ENCODE results near the gene LRPPRC. TPM values are rescaled to one million over a fixed set of nuclear protein-coding genes. Genes with fewer than 3 reads are reported as not detected.

LRPPRC gene
- total RNA-seq, 2 experiments from 2014 or later: 62.0 to 62.1 TPM

DNA sequence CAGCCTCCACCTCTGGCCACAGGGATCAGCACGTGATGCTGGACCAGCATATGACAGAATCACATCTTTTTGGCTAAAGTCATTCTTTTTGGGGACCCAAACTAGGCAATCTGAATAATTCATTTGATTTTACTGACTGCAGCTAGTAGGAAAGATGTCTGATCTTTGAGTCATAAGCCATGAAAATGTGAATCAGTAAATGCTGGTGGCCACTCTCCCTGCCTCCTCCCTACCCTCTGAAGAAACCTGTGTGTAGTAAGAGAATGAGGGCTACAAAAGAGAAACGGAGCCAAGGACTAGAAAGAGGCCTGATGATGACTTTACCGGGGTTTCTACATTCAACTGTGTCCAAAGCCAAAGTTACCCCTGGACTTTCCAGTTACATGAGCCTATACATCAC, 10.1 kb upstream of the LRPPRC start:
- POLR2A ChIA-PET: no interaction called here
- no peak overlapping the region for H3K4me3 Mint-ChIP-seq

DNA sequence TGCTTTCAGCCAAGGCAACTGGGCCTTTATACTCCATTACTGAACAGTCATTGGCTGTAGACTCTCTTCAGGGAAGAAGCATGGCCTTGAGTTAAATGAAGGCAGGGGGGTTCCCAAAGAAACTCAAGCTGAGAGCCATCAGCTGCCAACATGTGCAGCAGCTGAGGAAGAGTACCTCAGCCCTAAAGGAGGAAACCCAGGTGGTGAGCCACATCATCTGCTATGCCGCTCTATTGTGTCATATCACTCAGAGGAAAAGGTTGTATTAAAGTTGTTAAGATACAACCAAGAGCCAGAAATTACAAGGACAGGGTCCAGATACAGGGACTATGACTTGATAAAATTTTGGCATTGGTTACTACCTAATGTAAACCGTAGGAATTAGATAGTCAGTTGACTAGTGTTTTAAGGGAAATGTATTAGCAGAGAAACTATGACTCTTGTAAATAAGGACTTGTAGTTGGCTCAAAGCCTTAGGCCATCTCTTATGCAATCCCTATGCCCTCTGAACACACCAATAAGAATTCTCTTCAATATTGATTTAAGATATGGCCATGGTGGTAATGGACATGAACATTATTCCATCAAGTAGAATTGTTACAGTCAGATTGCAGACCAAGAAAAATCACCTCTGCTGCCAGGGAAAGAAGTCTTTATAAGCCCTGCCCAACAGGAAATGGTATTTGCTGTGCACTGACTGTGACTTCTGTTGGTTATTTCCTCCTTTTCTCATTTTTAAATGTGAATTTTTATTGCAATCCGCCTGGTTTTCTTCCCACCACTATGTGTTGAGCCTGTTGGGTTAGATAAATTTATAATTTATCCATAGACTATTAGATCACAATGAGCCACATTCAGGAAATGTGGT, 9.2 kb upstream of the LRPPRC start:
- H3K4me1 Mint-ChIP-seq: peaks cover 10% of the 10 kb centered on the region
- no peak overlapping the region for H3K4me3 Mint-ChIP-seq
- no peak for DNase-seq
- POLR2A ChIA-PET: no interaction called here
- H3K9me3 Mint-ChIP-seq: no peaks in the 10 kb centered on the region
- CTCF ChIA-PET: no interaction called here
- H3K27me3 Mint-ChIP-seq: peaks cover 17% of the 10 kb centered on the region
- H3K36me3 Mint-ChIP-seq (ENCODE audit: low read depth): no peaks in the 10 kb centered on the region
- H3K27ac Mint-ChIP-seq: no peak overlapping the region

More for the DNA sequence above, 10.1 kb upstream of the LRPPRC start:
- CTCF ChIA-PET: no interaction called here
- Mint-ChIP-seq H3K27me3 (peaks cover 18% of the 10 kb centered on the region), H3K36me3 (ENCODE audit: low read depth) (no peaks in the 10 kb centered on the region), H3K27ac (no peak overlapping the region), H3K4me1 (peaks cover 10% of the 10 kb centered on the region), H3K9me3 (no peaks in the 10 kb centered on the region)
- no peak for DNase-seq

GRCh38 chr2:44001716-44002115, 5.9 kb upstream of the LRPPRC start:
- H3K36me3 Mint-ChIP-seq (ENCODE audit: low read depth): no peaks in the 10 kb centered on the region
- DNase-seq: no peak
- ChIA-PET CTCF (interaction anchor here (1.1 kb wide), 1 partner anchor 7 kb away, joined by 3 read pairs; no protein-coding TSS in a partner anchor), POLR2A (interaction anchor here (1.1 kb wide), 1 partner anchor 69 kb away, joined by 4 read pairs; no protein-coding TSS in a partner anchor)
- no peak overlapping the region for H3K27ac Mint-ChIP-seq
- H3K9me3 Mint-ChIP-seq: no peaks in the 10 kb centered on the region
- H3K4me3 Mint-ChIP-seq: no peak overlapping the region
- peaks cover 7% of the 10 kb centered on the region for H3K27me3 Mint-ChIP-seq
- peaks cover 15% of the 10 kb centered on the region for H3K4me1 Mint-ChIP-seq

DNA sequence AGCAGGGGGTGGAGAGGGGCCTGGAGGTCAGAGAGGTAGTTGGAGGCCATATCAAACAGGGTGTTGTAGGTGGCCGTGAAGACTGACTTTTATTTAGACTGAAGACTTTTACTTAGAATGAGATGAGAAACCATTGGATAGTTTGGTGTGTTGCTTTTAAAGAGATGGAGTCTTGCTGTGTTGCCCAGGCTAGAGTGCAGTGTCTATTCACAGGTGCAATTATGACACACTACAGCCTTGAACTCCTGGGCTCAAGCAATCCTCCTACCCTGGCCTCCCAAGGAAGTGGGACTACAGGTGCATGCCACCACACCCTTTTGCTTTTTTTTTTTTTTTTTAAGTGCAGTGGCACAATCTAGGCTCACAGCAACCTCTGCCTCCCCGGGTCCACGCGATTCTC, 2.5 kb upstream of the LRPPRC start:
- no peaks in the 10 kb centered on the region for H3K9me3 Mint-ChIP-seq
- ChIA-PET POLR2A (no interaction called here), CTCF (no interaction called here)
- no peak overlapping the region for H3K4me3 Mint-ChIP-seq
- no peak for DNase-seq
- peaks cover 13% of the 10 kb centered on the region for H3K36me3 Mint-ChIP-seq (ENCODE audit: low read depth)
- peaks cover 5% of the 10 kb centered on the region for H3K27me3 Mint-ChIP-seq
- H3K4me1 Mint-ChIP-seq: peaks cover 30% of the 10 kb centered on the region
- H3K27ac Mint-ChIP-seq: no peak overlapping the region

- Mint-ChIP-seq H3K27ac (peak overlapping the region; percentile 0), H3K27me3 (no peaks in the 10 kb centered on the region), H3K4me3 (peak overlapping the region; percentile 93), H3K9me3 (no peaks in the 10 kb centered on the region), H3K4me1 (peaks cover 58% of the 10 kb centered on the region), H3K36me3 (ENCODE audit: low read depth) (peaks cover 49% of the 10 kb centered on the region)
- ChIA-PET CTCF (no interaction called here), POLR2A (interaction anchor here (1.1 kb wide), 1 partner anchor 178 kb away, joined by 3 read pairs; no protein-coding TSS in a partner anchor)
- DNase-seq: no peak
Observed at GRCh38 chr2:43993437-43993836, 2.4 kb downstream of the LRPPRC start.

DNA sequence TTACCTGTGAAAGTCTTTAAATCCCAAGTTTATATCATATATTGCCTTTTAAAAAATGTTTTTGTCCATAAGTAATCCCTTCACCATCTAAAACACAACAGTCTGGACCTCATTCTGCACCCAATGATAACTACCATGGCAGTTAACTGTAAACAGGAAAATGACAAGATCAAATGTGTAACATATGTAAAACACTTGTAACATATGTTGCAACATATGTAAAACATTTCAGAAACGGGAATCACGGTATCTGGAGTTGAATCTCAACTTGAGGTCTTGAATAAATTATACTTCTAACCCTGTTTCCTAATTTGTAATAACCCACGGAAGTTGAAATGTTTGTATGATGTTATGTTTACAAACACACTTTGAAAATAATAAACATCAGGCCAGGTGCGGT, 6.2 kb downstream of the LRPPRC start:
- CTCF ChIA-PET: no interaction called here
- Mint-ChIP-seq H3K4me3 (no peak overlapping the region), H3K4me1 (peaks cover 46% of the 10 kb centered on the region), H3K27ac (no peak overlapping the region), H3K36me3 (ENCODE audit: low read depth) (peaks cover 63% of the 10 kb centered on the region), H3K27me3 (no peaks in the 10 kb centered on the region), H3K9me3 (no peaks in the 10 kb centered on the region)
- no peak for DNase-seq
- POLR2A ChIA-PET: no interaction called here

DNA sequence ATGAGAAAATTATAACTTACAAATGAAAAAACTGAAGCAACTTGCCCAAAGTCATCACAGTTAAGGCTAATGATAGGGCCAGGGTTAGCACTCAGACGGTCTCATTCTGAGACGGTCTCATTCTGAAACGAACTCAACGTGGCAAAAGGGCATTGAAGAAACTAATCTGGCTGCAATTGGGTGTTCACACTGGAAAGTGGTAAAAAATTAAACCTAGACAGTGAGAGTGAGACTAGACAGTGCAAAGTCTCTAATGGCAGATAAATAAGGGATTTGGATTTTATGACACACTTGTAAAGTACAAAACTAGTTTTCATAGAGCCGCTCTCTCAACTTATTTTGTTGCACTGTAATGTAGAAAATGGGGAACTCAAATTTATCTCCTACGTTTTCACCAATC, 9.2 kb downstream of the LRPPRC start:
- Mint-ChIP-seq H3K4me3 (no peak overlapping the region), H3K36me3 (ENCODE audit: low read depth) (peaks cover 41% of the 10 kb centered on the region), H3K27ac (no peak overlapping the region), H3K9me3 (no peaks in the 10 kb centered on the region), H3K4me1 (peaks cover 17% of the 10 kb centered on the region), H3K27me3 (no peaks in the 10 kb centered on the region)
- POLR2A ChIA-PET: no interaction called here
- no peak for DNase-seq
- CTCF ChIA-PET: no interaction called here

DNA sequence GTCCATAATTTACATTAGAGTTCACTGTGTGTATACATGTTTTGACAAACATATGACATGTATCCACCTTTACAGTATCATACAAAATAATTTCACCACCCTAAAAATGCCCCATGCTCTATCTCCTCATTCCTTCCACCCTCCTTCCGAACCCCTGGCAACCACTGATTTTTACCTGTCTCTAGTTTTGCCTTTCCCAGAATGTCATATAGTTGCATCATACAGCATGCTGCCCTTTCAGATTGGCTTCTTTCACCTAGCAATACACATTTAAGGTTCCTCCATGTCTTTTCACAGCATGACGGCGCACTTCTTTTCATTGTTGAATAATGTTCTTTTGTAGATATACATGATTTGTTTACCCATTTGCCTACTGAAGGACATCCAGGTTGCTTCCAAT, 10.4 kb downstream of the LRPPRC start:
- no peak overlapping the region for H3K27ac Mint-ChIP-seq
- no peak for DNase-seq
- H3K4me3 Mint-ChIP-seq: no peak overlapping the region
- CTCF ChIA-PET: no interaction called here
- POLR2A ChIA-PET: interaction anchor here (0.9 to 1.3 kb wide), 2 partner anchors 10 to 48 kb away, joined by 3 to 4 read pairs; no protein-coding TSS in a partner anchor
- peaks cover 19% of the 10 kb centered on the region for H3K4me1 Mint-ChIP-seq
- H3K9me3 Mint-ChIP-seq: no peaks in the 10 kb centered on the region
- no peaks in the 10 kb centered on the region for H3K27me3 Mint-ChIP-seq
- peaks cover 42% of the 10 kb centered on the region for H3K36me3 Mint-ChIP-seq (ENCODE audit: low read depth)

DNA sequence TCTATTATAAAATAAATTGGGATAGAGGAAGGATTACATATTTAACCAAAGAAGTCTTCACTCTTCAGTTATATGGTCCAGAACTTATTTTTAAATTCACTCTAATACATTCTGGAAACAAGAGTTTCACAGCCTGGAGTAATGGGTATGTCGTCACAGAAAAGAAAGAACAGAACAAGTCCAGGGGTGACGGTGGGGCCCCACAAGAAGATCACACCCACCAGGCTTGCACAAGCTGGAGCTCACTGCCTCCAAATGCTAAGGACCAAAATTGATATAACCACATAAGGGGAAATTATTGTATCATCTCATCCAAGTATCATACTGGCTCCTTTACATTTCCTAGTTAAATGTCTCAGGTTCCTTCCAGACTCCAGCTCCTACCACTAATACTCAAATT, 11.3 kb downstream of the LRPPRC start:
- H3K9me3 Mint-ChIP-seq: no peaks in the 10 kb centered on the region
- POLR2A ChIA-PET: interaction anchor here (0.6 kb wide), 1 partner anchor 342 kb away, joined by 3 read pairs; no protein-coding TSS in a partner anchor
- CTCF ChIA-PET: interaction anchor here (0.7 kb wide), 1 partner anchor 742 kb away, joined by 3 read pairs; no protein-coding TSS in a partner anchor
- H3K27me3 Mint-ChIP-seq: no peaks in the 10 kb centered on the region
- no peak overlapping the region for H3K4me3 Mint-ChIP-seq
- peaks cover 16% of the 10 kb centered on the region for H3K4me1 Mint-ChIP-seq
- no peak overlapping the region for H3K27ac Mint-ChIP-seq
- DNase-seq: no peak
- H3K36me3 Mint-ChIP-seq (ENCODE audit: low read depth): peaks cover 42% of the 10 kb centered on the region

GRCh38 chr2:43980902-43981301, 14.9 kb downstream of the LRPPRC start:
- no peak for DNase-seq
- Mint-ChIP-seq H3K4me1 (peaks cover 11% of the 10 kb centered on the region), H3K9me3 (no peaks in the 10 kb centered on the region), H3K27ac (no peak overlapping the region), H3K36me3 (ENCODE audit: low read depth) (peaks cover 32% of the 10 kb centered on the region), H3K27me3 (no peaks in the 10 kb centered on the region), H3K4me3 (no peak overlapping the region)
- CTCF ChIA-PET: interaction anchor here (0.7 kb wide), 2 partner anchors 25 to 63 kb away, joined by 3 to 4 read pairs; no protein-coding TSS in a partner anchor
- POLR2A ChIA-PET: no interaction called here

DNA sequence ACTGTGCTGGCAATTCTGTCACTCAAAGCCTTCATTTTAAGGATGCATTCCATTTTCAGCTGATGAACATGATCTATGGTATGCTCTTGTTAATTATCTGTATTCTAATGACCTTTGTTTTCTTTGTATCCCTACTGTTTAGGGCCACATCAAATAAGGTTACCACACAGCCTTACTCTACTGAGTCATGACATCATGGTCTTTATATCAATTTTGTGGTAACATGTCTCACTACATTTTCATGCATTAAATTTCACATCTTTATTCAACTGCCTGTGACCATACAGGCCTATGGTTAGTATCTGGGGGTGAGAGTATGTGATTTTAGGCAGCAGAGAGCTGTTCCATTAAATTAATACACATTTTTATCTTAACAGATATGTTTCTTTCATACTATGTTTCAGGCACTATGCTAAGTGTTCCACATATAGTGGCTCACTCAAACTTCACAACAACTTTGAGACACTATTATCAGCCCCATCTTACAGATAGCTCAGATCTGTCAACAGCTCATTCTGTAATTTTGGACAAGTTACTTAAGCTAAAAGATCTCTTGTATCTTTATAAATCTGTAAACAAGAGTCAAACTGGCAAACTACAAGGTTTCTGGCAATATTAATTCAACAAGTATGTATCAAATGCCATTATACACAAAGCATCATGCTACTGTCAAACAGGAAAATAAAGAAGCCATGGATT, 18.0 kb downstream of the LRPPRC start:
- H3K36me3 Mint-ChIP-seq (ENCODE audit: low read depth): peaks cover 45% of the 10 kb centered on the region
- ChIA-PET POLR2A (interaction anchor here (1.4 to 1.8 kb wide), 2 partner anchors 8 to 17 kb away, joined by 4 to 7 read pairs; partner anchors contain the start of gene LRPPRC), CTCF (interaction anchor here (1.0 to 1.3 kb wide), 2 partner anchors 18 to 28 kb away, joined by 4 read pairs; partner anchors contain the start of gene LRPPRC)
- H3K4me1 Mint-ChIP-seq: peaks cover 8% of the 10 kb centered on the region
- DNase-seq: no peak
- H3K9me3 Mint-ChIP-seq: no peaks in the 10 kb centered on the region
- H3K27me3 Mint-ChIP-seq: no peaks in the 10 kb centered on the region
- no peak overlapping the region for H3K4me3 Mint-ChIP-seq
- no peak overlapping the region for H3K27ac Mint-ChIP-seq

GRCh38 chr2:43960921-43961320, 34.9 kb downstream of the LRPPRC start:
- DNase-seq: no peak
- H3K27me3 Mint-ChIP-seq: no peaks in the 10 kb centered on the region
- H3K27ac Mint-ChIP-seq: no peak overlapping the region
- CTCF ChIA-PET: interaction anchor here (1.8 kb wide), 1 partner anchor 9 kb away, joined by 5 read pairs; no protein-coding TSS in a partner anchor
- POLR2A ChIA-PET: no interaction called here
- no peak overlapping the region for H3K4me3 Mint-ChIP-seq
- no peaks in the 10 kb centered on the region for H3K9me3 Mint-ChIP-seq
- peaks cover 10% of the 10 kb centered on the region for H3K4me1 Mint-ChIP-seq
- peaks cover 64% of the 10 kb centered on the region for H3K36me3 Mint-ChIP-seq (ENCODE audit: low read depth)

Data from activated CD4-positive, alpha-beta memory T cell treated with anti-CD3 and anti-CD28 coated beads, Interleukin-2, amount 10 ng/mL, durations not matched to agents 7 days and 5 days (primary cell).